ENCODE data around the gene ZFP3. TPM values are rescaled to one million over a fixed set of nuclear protein-coding genes. Genes with fewer than 3 reads are reported as not detected.
"Not testable (repeated sequence)": the region's sequence is repeated elsewhere in the genome, so short reads cannot be mapped to it uniquely, and the experiment has no call there.

ZFP3 gene
- total RNA-seq, 3 donors from 2014 or later: 3.7 to 8.8 (median 4.9) TPM

DNA sequence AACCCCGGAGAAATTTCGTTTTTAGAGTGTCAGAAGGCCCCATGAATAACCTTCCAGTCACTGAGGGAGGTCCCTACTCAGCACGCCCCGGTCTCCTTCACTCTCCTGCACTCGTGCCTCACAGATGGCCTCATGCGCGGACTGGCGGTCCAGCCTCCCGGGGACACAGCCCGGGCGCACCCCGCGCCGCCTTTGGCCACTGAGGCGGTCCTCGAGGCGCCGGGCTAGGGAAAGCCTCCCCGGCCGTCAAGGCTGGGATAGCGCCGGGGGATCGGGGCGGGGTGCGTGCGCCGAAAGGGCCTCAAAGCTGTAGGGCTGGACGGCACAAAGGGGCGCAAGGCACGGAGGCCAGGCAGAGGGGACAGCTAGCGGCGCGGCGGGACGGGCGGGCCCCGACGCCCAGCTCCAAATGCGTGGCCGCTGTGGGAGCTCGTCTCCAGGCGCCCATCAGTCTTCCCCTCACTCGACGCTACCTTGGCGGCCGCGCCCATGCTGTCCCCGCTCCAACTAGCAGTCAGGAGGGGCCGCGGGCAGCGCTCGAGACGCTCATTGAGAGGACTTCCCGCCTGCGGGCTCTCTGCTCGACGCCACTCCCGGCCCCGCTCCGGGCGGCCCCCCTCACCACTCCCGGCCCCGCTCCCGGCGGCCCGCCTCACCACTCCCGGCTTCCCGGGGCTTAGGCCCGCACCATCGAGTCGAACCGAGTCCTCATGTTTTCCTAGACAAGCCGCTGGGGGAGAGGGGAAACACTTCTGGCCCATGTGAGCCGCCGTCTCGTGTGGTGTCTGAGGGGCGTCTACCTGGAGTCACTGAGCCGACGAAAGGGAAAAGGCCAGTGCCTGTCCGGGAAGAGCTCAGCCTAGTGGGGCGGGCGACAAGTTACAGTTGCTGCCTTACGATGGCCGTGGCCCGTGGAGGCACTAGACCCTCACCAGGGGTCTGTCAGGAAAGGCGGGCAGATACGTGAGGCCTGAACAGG lies 37.7 kb downstream of the ZFP3 start, which contains the start of gene USP6:
TSS of gene USP6 (plus strand) at position 360 of the 979 bp plus-strand sequence. CDS start 14,336 bp downstream, outside the sequence.
- TF ChIP-seq, protein P1, sequence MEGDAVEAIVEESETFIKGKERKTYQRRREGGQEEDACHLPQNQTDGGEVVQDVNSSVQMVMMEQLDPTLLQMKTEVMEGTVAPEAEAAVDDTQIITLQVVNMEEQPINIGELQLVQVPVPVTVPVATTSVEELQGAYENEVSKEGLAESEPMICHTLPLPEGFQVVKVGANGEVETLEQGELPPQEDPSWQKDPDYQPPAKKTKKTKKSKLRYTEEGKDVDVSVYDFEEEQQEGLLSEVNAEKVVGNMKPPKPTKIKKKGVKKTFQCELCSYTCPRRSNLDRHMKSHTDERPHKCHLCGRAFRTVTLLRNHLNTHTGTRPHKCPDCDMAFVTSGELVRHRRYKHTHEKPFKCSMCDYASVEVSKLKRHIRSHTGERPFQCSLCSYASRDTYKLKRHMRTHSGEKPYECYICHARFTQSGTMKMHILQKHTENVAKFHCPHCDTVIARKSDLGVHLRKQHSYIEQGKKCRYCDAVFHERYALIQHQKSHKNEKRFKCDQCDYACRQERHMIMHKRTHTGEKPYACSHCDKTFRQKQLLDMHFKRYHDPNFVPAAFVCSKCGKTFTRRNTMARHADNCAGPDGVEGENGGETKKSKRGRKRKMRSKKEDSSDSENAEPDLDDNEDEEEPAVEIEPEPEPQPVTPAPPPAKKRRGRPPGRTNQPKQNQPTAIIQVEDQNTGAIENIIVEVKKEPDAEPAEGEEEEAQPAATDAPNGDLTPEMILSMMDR (IDR thresholded peaks at IDR 0.05): no peak
- peak in 1 of 3 donors; percentile 28 for TF ChIP-seq POLR2AphosphoS5 (IDR thresholded peaks at IDR 0.05)
- TF ChIP-seq POLR2A (IDR thresholded peaks at IDR 0.05): no peak
- H3K27ac ChIP-seq: no peak within 1 kb of the TSS
- intact Hi-C loops (cut with DNase I; ENCODE audit: low total_unique reads): no loop called here

DNA sequence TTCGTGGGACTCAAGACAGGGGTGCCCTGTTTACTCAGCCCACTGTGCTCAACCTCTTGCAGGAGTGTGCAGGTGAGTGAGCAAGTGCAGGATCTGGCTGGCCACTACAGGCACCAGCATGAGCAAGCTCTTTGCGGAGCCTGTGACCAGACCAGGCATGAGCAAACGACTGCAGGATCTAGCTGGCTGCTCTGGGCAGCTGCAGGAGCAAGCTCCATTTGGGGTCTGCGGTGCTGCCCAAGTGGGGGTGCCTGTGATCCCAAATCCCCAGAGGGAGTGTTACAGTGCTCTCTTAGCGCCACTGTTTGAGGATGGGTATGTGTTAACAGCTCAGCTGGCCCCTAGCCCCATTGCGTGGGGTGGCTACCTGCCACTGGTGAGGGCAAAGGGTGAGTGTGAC lies 40.0 kb downstream of the ZFP3 start:
- H3K27me3 ChIP-seq: peaks cover 6 to 34% of the 10 kb centered on the region in 2 donors
- intact Hi-C loops (cut with DNase I; ENCODE audit: low total_unique reads): no loop called here
- H3K27ac ChIP-seq: no peak overlapping the region
- no peak overlapping the region for H3K4me3 ChIP-seq
- no peak for DNase-seq (ENCODE audit: low spot score in 2 of 2)
- H3K36me3 ChIP-seq: no peaks in the 10 kb centered on the region
- TF ChIP-seq, protein P1 (IDR thresholded peaks at IDR 0.05): no peak
- TF ChIP-seq POLR2AphosphoS5 (IDR thresholded peaks at IDR 0.05): no peak
- TF ChIP-seq POLR2A (IDR thresholded peaks at IDR 0.05): no peak
- H3K9me3 ChIP-seq: no peaks in the 10 kb centered on the region
- H3K4me1 ChIP-seq: no peaks in the 10 kb centered on the region

More for the DNA sequence above, 37.7 kb downstream of the ZFP3 start, which contains the start of gene USP6:
- DNase-seq (ENCODE audit: low spot score in 2 of 2): no peak
- peaks cover 6 to 34% of the 10 kb centered on the region in 2 donors for H3K27me3 ChIP-seq
- H3K9me3 ChIP-seq: no peaks in the 10 kb centered on the region
- no peaks in the 10 kb centered on the region for H3K36me3 ChIP-seq
- no peaks in the 10 kb centered on the region for H3K4me1 ChIP-seq
- H3K4me3 ChIP-seq: peak within 1 kb of the TSS in 2 of 3 donors; percentile 13 to 51

DNA sequence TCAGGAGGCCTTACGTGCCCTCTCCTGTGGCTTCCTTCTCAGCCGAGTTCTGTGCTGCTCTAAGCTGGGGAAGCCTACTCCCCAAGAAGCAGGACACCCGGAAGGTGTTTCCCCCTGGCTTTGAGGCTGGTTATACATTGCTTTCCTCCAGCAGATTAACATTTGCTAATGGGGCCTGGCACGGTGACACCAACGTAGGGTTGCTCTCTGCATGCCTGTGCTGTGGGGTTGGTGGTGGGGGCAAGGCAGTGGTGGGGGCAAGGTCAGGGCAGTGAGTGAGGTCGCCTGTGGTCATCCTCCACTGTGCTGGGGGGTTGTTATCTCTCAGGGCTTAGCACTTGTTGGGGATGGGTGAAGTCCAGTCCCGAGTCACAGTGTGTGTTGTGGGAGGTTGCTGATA lies 41.8 kb downstream of the ZFP3 start:
- Histone ChIP-seq H3K27ac (no peak overlapping the region), H3K9me3 (no peaks in the 10 kb centered on the region), H3K4me3 (no peak overlapping the region), H3K36me3 (no peaks in the 10 kb centered on the region), H3K27me3 (peaks cover 6 to 29% of the 10 kb centered on the region in 2 donors), H3K4me1 (no peaks in the 10 kb centered on the region)
- TF ChIP-seq POLR2AphosphoS5 (IDR thresholded peaks at IDR 0.05) (no peak), POLR2A (IDR thresholded peaks at IDR 0.05) (no peak)
- TF ChIP-seq, protein P1 (IDR thresholded peaks at IDR 0.05): no peak
- intact Hi-C loops (cut with DNase I; ENCODE audit: low total_unique reads): no loop called here
- DNase-seq (ENCODE audit: low spot score in 2 of 2): no peak

DNA sequence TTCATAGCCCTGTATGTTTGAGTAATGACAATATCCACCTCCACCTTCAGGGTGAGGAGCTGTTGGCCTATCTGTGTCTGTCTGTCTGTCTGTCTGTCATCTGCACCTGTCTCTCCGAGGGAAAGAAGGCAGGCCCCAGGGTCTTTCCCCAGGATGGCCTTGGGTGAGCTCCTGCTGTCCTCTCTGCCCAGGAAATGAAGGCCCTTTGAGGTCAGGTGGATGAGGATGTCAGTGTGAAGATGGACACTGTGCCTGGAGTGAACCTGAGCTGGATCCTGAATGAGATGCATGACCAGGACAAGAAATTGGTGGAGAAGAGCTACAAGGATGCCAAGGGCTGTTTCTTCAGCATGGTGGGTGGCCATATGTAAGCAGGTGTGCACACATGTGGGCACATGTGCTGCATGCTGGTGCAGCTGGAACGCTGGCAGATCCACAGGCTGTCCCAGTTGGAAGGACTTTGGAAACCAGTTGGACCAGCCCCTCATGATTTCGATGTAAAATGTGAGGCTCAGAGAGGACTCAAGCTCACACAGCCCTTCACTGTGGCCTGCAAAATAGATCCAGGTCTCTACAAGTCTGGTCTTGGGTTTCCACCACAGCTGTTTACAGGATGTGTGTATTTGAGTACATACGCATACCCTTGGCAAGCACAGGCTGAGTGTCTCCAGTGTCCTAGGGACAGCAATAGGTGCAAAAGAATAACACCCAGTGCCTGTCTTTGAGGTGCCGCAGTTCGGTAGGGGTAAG lies 42.3 kb downstream of the ZFP3 start:
- H3K27ac ChIP-seq; H3K9me3 ChIP-seq; DNase-seq (ENCODE audit: low spot score in 2 of 2); intact Hi-C loops (cut with DNase I; ENCODE audit: low total_unique reads); H3K4me3 ChIP-seq; H3K36me3 ChIP-seq; H3K4me1 ChIP-seq: not testable (repeated sequence)
- H3K27me3 ChIP-seq: peaks cover 5 to 24% of the 10 kb centered on the region in 2 donors

DNA sequence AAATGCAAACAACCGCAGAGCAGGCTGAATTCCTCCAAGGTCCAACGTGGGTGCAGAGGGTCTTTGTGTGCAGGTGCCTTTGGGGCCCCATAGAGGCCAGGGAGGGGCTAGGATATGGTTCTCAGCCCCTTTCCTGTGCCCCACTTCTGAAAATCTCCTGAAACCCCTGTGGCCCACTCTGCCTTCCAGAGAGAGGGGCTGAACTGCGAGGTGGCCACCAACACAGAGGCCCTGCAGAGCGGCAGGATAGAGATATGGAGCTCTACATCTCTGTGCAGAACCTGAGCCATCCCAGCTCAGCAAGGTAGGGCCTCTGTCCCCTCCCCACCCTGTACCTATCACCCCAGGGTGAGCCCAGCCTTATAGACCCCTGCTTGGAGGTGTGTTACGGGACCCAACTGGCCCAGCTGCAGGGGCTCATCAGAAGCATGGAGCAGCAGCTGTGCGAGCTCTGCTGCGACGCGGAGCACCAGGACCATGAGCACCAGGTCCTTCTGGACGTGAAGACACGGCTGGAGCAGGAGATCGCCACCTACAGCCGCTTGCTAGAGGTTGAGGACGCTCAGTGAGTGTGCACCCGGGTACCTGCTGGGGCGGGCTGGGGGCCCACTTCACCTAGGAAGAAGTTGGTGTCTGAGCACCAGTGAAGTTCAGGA lies 43.0 kb downstream of the ZFP3 start:
- Histone ChIP-seq H3K36me3 (no peaks in the 10 kb centered on the region), H3K27ac (no peak overlapping the region), H3K27me3 (peaks cover 0 to 17% of the 10 kb centered on the region in 2 donors), H3K9me3 (no peaks in the 10 kb centered on the region), H3K4me1 (no peaks in the 10 kb centered on the region), H3K4me3 (no peak overlapping the region)
- TF ChIP-seq, protein P1 (IDR thresholded peaks at IDR 0.05): no peak
- TF ChIP-seq POLR2A (IDR thresholded peaks at IDR 0.05) (no peak), POLR2AphosphoS5 (IDR thresholded peaks at IDR 0.05) (no peak)
- DNase-seq (ENCODE audit: low spot score in 2 of 2): no peak
- intact Hi-C loops (cut with DNase I; ENCODE audit: low total_unique reads): no loop called here

DNA sequence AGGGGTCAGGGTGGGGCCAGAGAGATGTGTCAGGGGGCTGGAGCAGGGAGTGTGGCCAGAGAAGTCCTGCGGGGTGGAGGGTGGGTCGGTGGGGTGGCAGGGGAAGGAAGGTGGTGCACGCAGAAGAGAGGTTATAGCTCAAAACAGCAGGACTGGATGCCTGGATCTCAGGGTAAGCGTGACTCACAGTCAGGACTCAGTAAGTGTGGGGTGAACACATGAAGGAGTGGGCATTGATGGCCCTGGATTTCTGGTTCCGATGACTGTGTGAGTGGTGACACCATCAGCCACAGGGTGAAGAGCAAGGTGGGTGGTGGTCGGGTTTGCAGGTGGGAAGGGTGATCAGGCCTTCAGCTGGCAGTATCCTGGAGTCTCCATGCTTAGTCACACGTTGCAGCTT lies 43.8 kb downstream of the ZFP3 start:
- not testable (repeated sequence) for DNase-seq (ENCODE audit: low spot score in 2 of 2)

More for the DNA sequence above, 43.8 kb downstream of the ZFP3 start:
- H3K4me1 ChIP-seq; H3K9me3 ChIP-seq; intact Hi-C loops (cut with DNase I; ENCODE audit: low total_unique reads); H3K36me3 ChIP-seq; H3K27me3 ChIP-seq: not testable (repeated sequence)
- H3K4me3 ChIP-seq: peak overlapping the region; percentile 47 to 83 (median 64)
- H3K27ac ChIP-seq: peak overlapping the region; percentile 36 to 72
